Neural progenitor cell (in vitro differentiated cells): ENCODE results near the gene DPYD. TPM values are rescaled to one million over a fixed set of nuclear protein-coding genes. Genes with fewer than 3 reads are reported as not detected.
A peak's percentile ranks its signal among the peaks of the same experiment; 100 is the strongest.

Experiments used
- DNase-seq: peaks from one replicate; pipeline ENCODE4 v3.0.0-alpha.2; 2016; ENCODE audit warnings: low spot score
- H2AFZ ChIP-seq: fragments of 200-600 bp; sonication (generic); replicated peaks from 2 replicates; pipeline ENCODE4 v1.6.1; 2016; ENCODE audit warnings: antibody characterized with exemption
- H3F3A ChIP-seq: fragments of 200-600 bp; sonication (generic); 2 replicates; pipeline ENCODE4 v1.6.1; 2016; ENCODE audit warnings: antibody characterized with exemption, low read depth
- H3K27ac ChIP-seq: fragments of 200-600 bp; sonication (generic); 2 replicates; pipeline ENCODE4 v1.5.1; 2016; ENCODE audit warnings: mild to moderate bottlenecking
- H3K27me3 ChIP-seq: fragments of 200-600 bp; sonication (generic); 2 replicates; pipeline ENCODE4 v1.6.1; 2016; ENCODE audit warnings: mild to moderate bottlenecking, moderate library complexity
- H3K36me3 ChIP-seq: fragments of 200-600 bp; sonication (generic); 2 replicates; pipeline ENCODE4 v1.5.1; 2016
- H3K4me1 ChIP-seq: fragments of 200-600 bp; sonication (generic); 2 replicates; pipeline ENCODE4 v1.6.1; 2016; ENCODE audit warnings: mixed run types
- H3K4me2 ChIP-seq: fragments of 200-600 bp; sonication (generic); 2 replicates; pipeline ENCODE4 v1.6.1; 2016
- H3K4me3 ChIP-seq: fragments of 200-600 bp; sonication (generic); 2 replicates; pipeline ENCODE4 v1.5.1; 2016
- H3K79me2 ChIP-seq: fragments of 200-600 bp; sonication (generic); 2 replicates; pipeline ENCODE4 v1.6.1; 2016; ENCODE audit warnings: low read depth
- H3K9ac ChIP-seq: fragments of 200-600 bp; sonication (generic); 2 replicates; pipeline ENCODE4 v1.6.1; 2016
- H3K9me3 ChIP-seq: fragments of 200-600 bp; sonication (generic); 2 replicates; pipeline ENCODE4 v1.5.1; 2016; ENCODE audit warnings: low read depth
- H4K20me1 ChIP-seq: fragments of 200-600 bp; sonication (generic); 2 replicates; pipeline ENCODE4 v1.6.1; 2016; ENCODE audit warnings: low read depth
- H3K27ac Mint-ChIP-seq: 3 replicates; pipeline ENCODE4 v1.8.0; 2021; ENCODE audit warnings: mixed read lengths
- H3K27me3 Mint-ChIP-seq: 2 replicates; pipeline ENCODE4 v1.8.0; 2022; ENCODE audit warnings: low read depth, mild to moderate bottlenecking, inconsistent platforms, moderate library complexity, mixed read lengths; ENCODE audit not compliant: insufficient read depth
- H3K36me3 Mint-ChIP-seq: 3 replicates; pipeline ENCODE4 v1.8.0; 2021; ENCODE audit warnings: mixed read lengths
- H3K4me1 Mint-ChIP-seq: 3 replicates; pipeline ENCODE4 v1.8.0; 2021; ENCODE audit warnings: mixed read lengths
- H3K4me3 Mint-ChIP-seq: 3 replicates; pipeline ENCODE4 v1.8.0; 2021; ENCODE audit warnings: mild to moderate bottlenecking, moderate library complexity, mixed read lengths
- H3K9me3 Mint-ChIP-seq: 3 replicates; pipeline ENCODE4 v1.8.0; 2020; ENCODE audit warnings: mixed read lengths
- EZH2 ChIP-seq: fragments of 200-600 bp; sonication (generic); IDR thresholded peaks from 2 replicates; pipeline ENCODE4 v1.6.1; 2017; ENCODE audit warnings: antibody characterized with exemption, mild to moderate bottlenecking, moderate library complexity
- EZH2phosphoT487 ChIP-seq: fragments of 200-600 bp; sonication (generic); IDR thresholded peaks from 2 replicates; pipeline ENCODE4 v1.6.1; 2017; ENCODE audit warnings: antibody characterized with exemption
- total RNA-seq: library from RNA; depleted of rRNA; stranded (reverse); fragments of >200 nt; gene quantifications from 2 replicates; pipeline ENCODE4 v1.2.3, GENCODE V29; 2015; ENCODE audit warnings: low replicate concordance
- TF ChIP-seq, protein P1 (sequence below): fragments of 200-600 bp; sonication (generic); IDR thresholded peaks from 2 replicates; pipeline ENCODE4 v1.5.1; 2017; ENCODE audit warnings: antibody characterized with exemption, mild to moderate bottlenecking

Gene DPYD
- total RNA-seq, 1 donor from 2014 or later, result 0.43 TPM

DNA sequence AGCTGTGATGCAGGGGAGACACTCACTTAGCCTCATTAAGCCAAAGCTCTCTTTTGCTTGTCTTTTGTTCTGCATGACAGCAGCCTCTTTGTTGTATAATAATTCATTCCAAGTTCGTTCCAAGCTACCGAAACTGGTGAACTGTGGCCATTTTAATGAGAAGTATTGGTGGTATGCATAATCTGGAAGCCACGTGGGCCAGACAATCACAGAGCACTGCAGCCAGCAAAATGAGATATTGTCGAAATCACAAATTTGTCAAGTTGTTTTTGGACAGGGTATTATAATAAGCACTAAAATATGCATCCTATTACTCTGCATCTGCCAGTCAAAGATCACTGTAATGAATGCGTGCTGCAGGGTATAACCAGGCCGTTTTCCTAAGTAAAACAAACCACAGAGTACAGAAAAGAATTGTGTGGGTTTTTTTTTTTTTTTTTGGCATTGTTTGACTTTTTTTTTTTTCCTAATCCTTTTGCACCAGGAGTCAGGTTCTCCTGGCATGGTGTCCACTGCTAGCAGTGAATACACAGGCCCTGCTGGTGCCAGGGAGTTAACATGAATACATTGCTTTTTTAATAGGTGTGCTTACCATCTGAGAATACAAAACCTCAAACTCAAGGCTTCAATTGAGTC is 775.4 kb downstream of the DPYD start:
- Mint-ChIP-seq H3K4me1 (peaks cover 45% of the 10 kb centered on the region), H3K4me3 (peak overlapping the region; percentile 71), H3K27me3 (no peaks in the 10 kb centered on the region), H3K27ac (no peak overlapping the region), H3K9me3 (no peaks in the 10 kb centered on the region), H3K36me3 (no peaks in the 10 kb centered on the region)
- no peak overlapping the region for H3K4me3 ChIP-seq
- H3K9me3 ChIP-seq, result no peaks in the 10 kb centered on the region
- peaks cover 16% of the 10 kb centered on the region for H3K4me1 ChIP-seq
- H3F3A ChIP-seq, result peaks cover 4% of the 10 kb centered on the region
- H2AFZ ChIP-seq, result no peak overlapping the region
- no peaks in the 10 kb centered on the region for H3K27me3 ChIP-seq
- H3K9ac ChIP-seq, result no peak overlapping the region
- peak overlapping the region; percentile 36 for H3K4me2 ChIP-seq
- peak; percentile 55 for DNase-seq
- no peaks in the 10 kb centered on the region for H3K79me2 ChIP-seq
- no peak overlapping the region for H3K27ac ChIP-seq
- H3K36me3 ChIP-seq, result no peaks in the 10 kb centered on the region
- TF ChIP-seq EZH2phosphoT487 (no peak), EZH2 (no peak)
- TF ChIP-seq, protein P1, sequence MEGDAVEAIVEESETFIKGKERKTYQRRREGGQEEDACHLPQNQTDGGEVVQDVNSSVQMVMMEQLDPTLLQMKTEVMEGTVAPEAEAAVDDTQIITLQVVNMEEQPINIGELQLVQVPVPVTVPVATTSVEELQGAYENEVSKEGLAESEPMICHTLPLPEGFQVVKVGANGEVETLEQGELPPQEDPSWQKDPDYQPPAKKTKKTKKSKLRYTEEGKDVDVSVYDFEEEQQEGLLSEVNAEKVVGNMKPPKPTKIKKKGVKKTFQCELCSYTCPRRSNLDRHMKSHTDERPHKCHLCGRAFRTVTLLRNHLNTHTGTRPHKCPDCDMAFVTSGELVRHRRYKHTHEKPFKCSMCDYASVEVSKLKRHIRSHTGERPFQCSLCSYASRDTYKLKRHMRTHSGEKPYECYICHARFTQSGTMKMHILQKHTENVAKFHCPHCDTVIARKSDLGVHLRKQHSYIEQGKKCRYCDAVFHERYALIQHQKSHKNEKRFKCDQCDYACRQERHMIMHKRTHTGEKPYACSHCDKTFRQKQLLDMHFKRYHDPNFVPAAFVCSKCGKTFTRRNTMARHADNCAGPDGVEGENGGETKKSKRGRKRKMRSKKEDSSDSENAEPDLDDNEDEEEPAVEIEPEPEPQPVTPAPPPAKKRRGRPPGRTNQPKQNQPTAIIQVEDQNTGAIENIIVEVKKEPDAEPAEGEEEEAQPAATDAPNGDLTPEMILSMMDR, result no peak
- H4K20me1 ChIP-seq, result no peaks in the 10 kb centered on the region

DNA sequence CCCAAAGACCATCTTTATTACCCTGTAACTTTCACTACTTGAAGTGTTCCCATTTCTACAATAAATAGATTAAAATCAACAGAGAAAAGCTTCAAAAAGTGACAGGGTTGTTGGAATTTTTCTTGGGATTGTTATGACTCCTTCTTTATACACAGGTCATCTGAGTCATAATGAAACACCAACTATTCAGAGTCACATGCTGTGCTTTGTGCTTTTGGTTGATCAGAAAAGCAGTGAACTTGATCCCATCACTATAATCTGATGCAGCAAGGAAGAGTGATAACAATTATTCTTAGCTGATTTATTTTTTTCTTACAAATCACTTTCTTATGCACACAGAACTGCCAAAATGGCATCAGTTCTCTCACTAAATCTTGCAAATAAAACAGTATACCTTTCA is 776.3 kb downstream of the DPYD start:
- no peak overlapping the region for H3K27ac ChIP-seq
- H3K79me2 ChIP-seq, result no peaks in the 10 kb centered on the region
- peaks cover 4% of the 10 kb centered on the region for H3F3A ChIP-seq
- H3K4me1 ChIP-seq, result peaks cover 16% of the 10 kb centered on the region
- no peak for DNase-seq
- H4K20me1 ChIP-seq, result no peaks in the 10 kb centered on the region
- peaks cover 1% of the 10 kb centered on the region for H3K9me3 Mint-ChIP-seq
- H3K36me3 Mint-ChIP-seq, result no peaks in the 10 kb centered on the region
- no peak overlapping the region for H3K4me3 Mint-ChIP-seq
- H3K27ac Mint-ChIP-seq, result peak overlapping the region; percentile 13
- H3K9me3 ChIP-seq, result no peaks in the 10 kb centered on the region
- H3K36me3 ChIP-seq, result no peaks in the 10 kb centered on the region
- no peak overlapping the region for H3K4me3 ChIP-seq
- H3K9ac ChIP-seq, result no peak overlapping the region
- TF ChIP-seq, protein P1, result no peak
- TF ChIP-seq EZH2phosphoT487 (no peak), EZH2 (no peak)
- H3K27me3 ChIP-seq, result no peaks in the 10 kb centered on the region
- H3K4me1 Mint-ChIP-seq, result peaks cover 45% of the 10 kb centered on the region
- no peak overlapping the region for H3K4me2 ChIP-seq
- H2AFZ ChIP-seq, result no peak overlapping the region
- H3K27me3 Mint-ChIP-seq, result no peaks in the 10 kb centered on the region

DNA sequence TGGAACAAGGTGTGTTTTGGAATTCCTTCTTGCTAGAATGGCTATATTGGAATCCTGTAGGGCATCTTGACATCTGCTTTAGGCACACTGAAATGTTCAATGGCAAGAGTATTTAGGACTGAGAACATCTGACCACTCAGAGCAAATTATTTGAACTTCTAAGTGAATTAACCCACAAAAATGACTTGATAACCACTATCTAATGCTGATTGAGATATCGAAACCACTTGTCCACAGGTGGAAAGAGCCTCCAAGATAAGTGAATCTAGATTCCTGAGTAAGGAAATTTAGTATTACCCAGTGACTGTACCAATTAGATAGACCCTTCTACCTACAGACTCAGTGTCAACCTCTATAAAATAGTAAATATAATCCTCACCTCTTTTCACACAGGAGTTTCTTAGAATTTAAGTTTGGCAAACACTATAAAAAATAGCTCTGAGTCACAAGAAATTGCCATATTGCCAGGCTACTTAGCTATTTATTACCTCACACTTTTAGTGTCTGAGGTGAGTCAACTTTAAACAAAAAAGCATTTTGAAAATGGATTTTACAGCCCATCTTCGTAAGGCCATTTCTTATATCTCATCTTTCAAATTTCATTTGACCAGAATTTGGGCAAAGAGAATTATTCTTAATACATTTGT is 777.5 kb downstream of the DPYD start:
- Mint-ChIP-seq H3K27ac (no peak overlapping the region), H3K4me1 (peaks cover 49% of the 10 kb centered on the region), H3K36me3 (no peaks in the 10 kb centered on the region), H3K4me3 (no peak overlapping the region), H3K27me3 (no peaks in the 10 kb centered on the region), H3K9me3 (peaks cover 4% of the 10 kb centered on the region)
- Histone ChIP-seq H3K36me3 (no peaks in the 10 kb centered on the region), H3K9ac (no peak overlapping the region), H3K79me2 (no peaks in the 10 kb centered on the region), H3K9me3 (no peaks in the 10 kb centered on the region), H2AFZ (no peak overlapping the region), H3K27ac (no peak overlapping the region), H3K4me3 (no peak overlapping the region), H3K27me3 (no peaks in the 10 kb centered on the region), H3K4me2 (no peak overlapping the region), H3F3A (peaks cover 4% of the 10 kb centered on the region), H4K20me1 (no peaks in the 10 kb centered on the region), H3K4me1 (peaks cover 22% of the 10 kb centered on the region)
- TF ChIP-seq, protein P1, result no peak
- TF ChIP-seq EZH2phosphoT487 (no peak), EZH2 (no peak)
- no peak for DNase-seq
